ENCODE data around the gene PHF24. TPM values are rescaled to one million over a fixed set of nuclear protein-coding genes. Genes with fewer than 3 reads are reported as not detected.

Gene PHF24
- total RNA-seq, 1 experiment from 2014 or later: 0.47 TPM

DNA sequence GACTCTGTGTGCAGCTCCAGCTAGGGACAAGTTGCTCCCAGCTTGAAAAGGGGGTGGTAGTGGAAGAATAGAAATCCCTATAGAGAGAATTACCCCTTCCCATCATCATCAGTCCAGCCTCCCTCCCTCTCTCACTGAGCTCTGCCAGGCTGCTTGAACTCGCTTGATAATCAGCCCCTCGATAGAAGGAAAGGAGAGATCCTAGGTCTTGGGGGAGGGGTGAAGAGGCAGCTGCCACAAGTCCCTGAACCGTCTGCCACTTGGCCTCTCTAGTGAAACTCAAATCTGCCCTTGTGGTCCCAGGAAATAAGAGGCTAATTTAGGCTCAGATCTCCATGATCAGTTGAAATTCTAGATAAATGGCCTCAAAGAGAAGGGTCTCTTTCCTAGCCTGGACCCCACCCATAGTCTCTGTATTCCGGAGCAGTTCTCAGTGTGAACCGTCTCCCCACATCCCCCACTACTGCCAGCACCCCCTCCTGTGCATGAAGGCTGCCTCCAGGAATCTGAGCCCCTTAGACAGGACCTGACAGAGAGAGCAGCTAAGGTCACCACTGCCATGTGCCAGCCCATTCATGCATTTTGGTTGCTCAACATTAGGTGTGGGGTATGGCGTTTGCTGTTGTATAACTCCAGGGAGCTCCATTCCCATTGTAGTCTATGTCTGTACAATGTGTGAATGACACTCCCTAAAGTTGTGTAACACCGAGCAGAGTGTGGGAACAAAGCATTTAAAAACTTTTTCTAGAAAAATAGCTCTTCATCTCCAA is 37.0 kb downstream of the PHF24 start:
- no peaks in the 10 kb centered on the region for H3K9me2 ChIP-seq (ENCODE audit: insufficient read depth)
- H3K79me2 ChIP-seq (ENCODE audit: insufficient read depth, low read length): no peaks in the 10 kb centered on the region
- H3K4me1 ChIP-seq (ENCODE audit: control insufficient read depth in 1 of 2, insufficient read depth in 2 of 2, low read length in 2 of 2): peaks cover 21 to 47% of the 10 kb centered on the region in 2 experiments
- RAD21 ChIA-PET (ENCODE audit: low non-redundant PET in 1 of 2, low total read pairs in 2 of 2, uncharacterized antibody in 2 of 2, unreplicated experiment in 2 of 2): interaction anchor here (1.4 to 2.1 kb wide), 4 partner anchors 10 to 235 kb away, joined by 3 to 14 read pairs (median 8); no protein-coding TSS in a partner anchor
- H3K4me2 ChIP-seq (ENCODE audit: low read length): no peak overlapping the region
- H3K4me3 ChIP-seq (replicated peaks in 1 of 2; ENCODE audit: low read depth in 1 of 2, low read length in 2 of 2): no peak overlapping the region
- H3K9me3 ChIP-seq (ENCODE audit: control insufficient read depth in 1 of 2, insufficient read depth in 1 of 2, low read depth in 1 of 2, low read length in 2 of 2): no peaks in the 10 kb centered on the region
- CTCF ChIA-PET: interaction anchor here (0.8 to 5.7 kb wide), 16 partner anchors 8 to 609 kb away, joined by 3 to 83 read pairs (median 4); partner anchors contain the start of gene PIGO
- POLR2A ChIA-PET: interaction anchor here (0.6 to 2.4 kb wide), 5 partner anchors 32 to 95 kb away, joined by 3 to 8 read pairs (median 3); partner anchors contain the start of gene FANCG
- no peaks in the 10 kb centered on the region for H4K20me1 ChIP-seq (ENCODE audit: insufficient read depth)
- no peak for ATAC-seq
- H3K9ac ChIP-seq (ENCODE audit: low read length): no peak overlapping the region
- no peak overlapping the region for H3K27ac ChIP-seq (ENCODE audit: low read depth, low read length)
- BruUV-seq (replicated peaks): no TSS peak
- intact Hi-C loops (cut with micrococcal nuclease): loop anchor here (5.0 kb wide), 1 partner anchor 102 kb away; the partner anchor contains the start of gene PIGO
- no peak for DNase-seq (ENCODE audit: low read depth, low spot score)
- no peak overlapping the region for H2AFZ ChIP-seq (ENCODE audit: low read depth, low read length, poor library complexity, severe bottlenecking)
- TF ChIP-seq EZH2 (IDR thresholded peaks at IDR 0.05) (no peak), SP1 (IDR thresholded peaks at IDR 0.05; ENCODE audit: low read depth) (no peak), CBX3 (IDR thresholded peaks at IDR 0.05; ENCODE audit: low read depth) (no peak), ELF1 (IDR thresholded peaks at IDR 0.05; ENCODE audit: borderline replicate concordance, low read depth) (no peak), SRF (IDR thresholded peaks at IDR 0.05; ENCODE audit: low read depth) (no peak), JUND (IDR thresholded peaks at IDR 0.05) (no peak), CEBPB (IDR thresholded peaks at IDR 0.05; ENCODE audit: low read depth) (no peak), POLR2A (IDR thresholded peaks at IDR 0.05; ENCODE audit: borderline replicate concordance, extremely low read depth, insufficient read depth, insufficient read length) (no peak), ZFX (IDR thresholded peaks at IDR 0.05) (no peak), ZNF274 (IDR thresholded peaks at IDR 0.05; ENCODE audit: low read depth, low read length) (no peak), TCF7L2 (IDR thresholded peaks at IDR 0.05; ENCODE audit: borderline replicate concordance, extremely low read depth, insufficient read depth, insufficient read length) (no peak), RAD21 (IDR thresholded peaks at IDR 0.05; ENCODE audit: low read depth) (no peak)
- TF ChIP-seq, protein P1, sequence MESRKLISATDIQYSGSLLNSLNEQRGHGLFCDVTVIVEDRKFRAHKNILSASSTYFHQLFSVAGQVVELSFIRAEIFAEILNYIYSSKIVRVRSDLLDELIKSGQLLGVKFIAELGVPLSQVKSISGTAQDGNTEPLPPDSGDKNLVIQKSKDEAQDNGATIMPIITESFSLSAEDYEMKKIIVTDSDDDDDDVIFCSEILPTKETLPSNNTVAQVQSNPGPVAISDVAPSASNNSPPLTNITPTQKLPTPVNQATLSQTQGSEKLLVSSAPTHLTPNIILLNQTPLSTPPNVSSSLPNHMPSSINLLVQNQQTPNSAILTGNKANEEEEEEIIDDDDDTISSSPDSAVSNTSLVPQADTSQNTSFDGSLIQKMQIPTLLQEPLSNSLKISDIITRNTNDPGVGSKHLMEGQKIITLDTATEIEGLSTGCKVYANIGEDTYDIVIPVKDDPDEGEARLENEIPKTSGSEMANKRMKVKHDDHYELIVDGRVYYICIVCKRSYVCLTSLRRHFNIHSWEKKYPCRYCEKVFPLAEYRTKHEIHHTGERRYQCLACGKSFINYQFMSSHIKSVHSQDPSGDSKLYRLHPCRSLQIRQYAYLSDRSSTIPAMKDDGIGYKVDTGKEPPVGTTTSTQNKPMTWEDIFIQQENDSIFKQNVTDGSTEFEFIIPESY (IDR thresholded peaks at IDR 0.05; ENCODE audit: extremely low read depth, insufficient replicate concordance, low read length): no peak
- TF ChIP-seq, protein P2, sequence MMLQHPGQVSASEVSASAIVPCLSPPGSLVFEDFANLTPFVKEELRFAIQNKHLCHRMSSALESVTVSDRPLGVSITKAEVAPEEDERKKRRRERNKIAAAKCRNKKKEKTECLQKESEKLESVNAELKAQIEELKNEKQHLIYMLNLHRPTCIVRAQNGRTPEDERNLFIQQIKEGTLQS (IDR thresholded peaks at IDR 0.05): no peak
- TF ChIP-seq, protein P3, sequence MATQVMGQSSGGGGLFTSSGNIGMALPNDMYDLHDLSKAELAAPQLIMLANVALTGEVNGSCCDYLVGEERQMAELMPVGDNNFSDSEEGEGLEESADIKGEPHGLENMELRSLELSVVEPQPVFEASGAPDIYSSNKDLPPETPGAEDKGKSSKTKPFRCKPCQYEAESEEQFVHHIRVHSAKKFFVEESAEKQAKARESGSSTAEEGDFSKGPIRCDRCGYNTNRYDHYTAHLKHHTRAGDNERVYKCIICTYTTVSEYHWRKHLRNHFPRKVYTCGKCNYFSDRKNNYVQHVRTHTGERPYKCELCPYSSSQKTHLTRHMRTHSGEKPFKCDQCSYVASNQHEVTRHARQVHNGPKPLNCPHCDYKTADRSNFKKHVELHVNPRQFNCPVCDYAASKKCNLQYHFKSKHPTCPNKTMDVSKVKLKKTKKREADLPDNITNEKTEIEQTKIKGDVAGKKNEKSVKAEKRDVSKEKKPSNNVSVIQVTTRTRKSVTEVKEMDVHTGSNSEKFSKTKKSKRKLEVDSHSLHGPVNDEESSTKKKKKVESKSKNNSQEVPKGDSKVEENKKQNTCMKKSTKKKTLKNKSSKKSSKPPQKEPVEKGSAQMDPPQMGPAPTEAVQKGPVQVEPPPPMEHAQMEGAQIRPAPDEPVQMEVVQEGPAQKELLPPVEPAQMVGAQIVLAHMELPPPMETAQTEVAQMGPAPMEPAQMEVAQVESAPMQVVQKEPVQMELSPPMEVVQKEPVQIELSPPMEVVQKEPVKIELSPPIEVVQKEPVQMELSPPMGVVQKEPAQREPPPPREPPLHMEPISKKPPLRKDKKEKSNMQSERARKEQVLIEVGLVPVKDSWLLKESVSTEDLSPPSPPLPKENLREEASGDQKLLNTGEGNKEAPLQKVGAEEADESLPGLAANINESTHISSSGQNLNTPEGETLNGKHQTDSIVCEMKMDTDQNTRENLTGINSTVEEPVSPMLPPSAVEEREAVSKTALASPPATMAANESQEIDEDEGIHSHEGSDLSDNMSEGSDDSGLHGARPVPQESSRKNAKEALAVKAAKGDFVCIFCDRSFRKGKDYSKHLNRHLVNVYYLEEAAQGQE (IDR thresholded peaks at IDR 0.05; ENCODE audit: low read depth): no peak
- 0 out of 4 replicates have a peak, but pooled peaks cover 0 to 2% of the 10 kb centered on the region in 2 experiments for H3K36me3 ChIP-seq (ENCODE audit: control insufficient read depth in 1 of 2, insufficient read depth in 2 of 2, low read length in 2 of 2)
- H3K27me3 ChIP-seq (ENCODE audit: insufficient read depth, low read length): no peaks in the 10 kb centered on the region
